Skeletal muscle tissue (tissue), 4 donors: ENCODE data around the gene ANO2. TPM values are rescaled to one million over a fixed set of nuclear protein-coding genes. Genes with fewer than 3 reads are reported as not detected.

Experiments used
- H3K27ac ChIP-seq: one replicate; pipeline ENCODE4 v1.7.0; 2013; ENCODE audit warnings: mild to moderate bottlenecking, low read depth, low read length, inconsistent platforms
- H3K27me3 ChIP-seq, 3 donors: one replicate each; pipeline ENCODE4 v1.7.0; 2013; ENCODE audit warnings: low read length in 3 of 3; ENCODE audit not compliant: control insufficient read depth in 3 of 3, insufficient read depth in 3 of 3
- H3K36me3 ChIP-seq, 3 donors: one replicate each; pipeline ENCODE4 v1.7.0; 2013; ENCODE audit warnings: low read length in 3 of 3; ENCODE audit not compliant: control insufficient read depth in 3 of 3, insufficient read depth in 3 of 3
- H3K4me1 ChIP-seq, 3 donors: one replicate each; pipeline ENCODE4 v1.7.0; 2013; ENCODE audit warnings: low read length in 3 of 3, mild to moderate bottlenecking in 3 of 3; ENCODE audit not compliant: control insufficient read depth in 3 of 3, insufficient read depth in 3 of 3
- H3K4me3 ChIP-seq, 3 donors: one replicate each; pipeline ENCODE4 v1.7.0; 2013; ENCODE audit warnings: low read length in 3 of 3
- H3K9ac ChIP-seq, 3 donors: one replicate each; pipeline ENCODE4 v1.7.0; 2013; ENCODE audit warnings: low read length in 3 of 3, mild to moderate bottlenecking in 3 of 3, moderate library complexity in 2 of 3, low read depth in 1 of 3
- H3K9me3 ChIP-seq, 3 donors: one replicate each; pipeline ENCODE4 v1.7.0; 2013; ENCODE audit warnings: low read length in 3 of 3; ENCODE audit not compliant: control insufficient read depth in 3 of 3
- total RNA-seq: library from RNA; depleted of rRNA; stranded (reverse); fragments of >200 nt; gene quantifications from one replicate; pipeline ENCODE4 v1.2.3, GENCODE V29; 2014
- donor health status: Osteomylitis.

ANO2 gene
- total RNA-seq, 1 donor from 2014 or later: 4.7 TPM

- Histone ChIP-seq H3K4me1 (no peaks in the 10 kb centered on the region), H3K36me3 (no peaks in the 10 kb centered on the region), H3K27me3 (peaks cover 0 to 4% (median 2%) of the 10 kb centered on the region in 3 donors), H3K9me3 (peaks cover 0 to 3% (median 0%) of the 10 kb centered on the region in 3 donors), H3K9ac (no peak overlapping the region), H3K27ac (no peak overlapping the region), H3K4me3 (no peak overlapping the region)
These were observed 325.4 kb downstream of the ANO2 start for GRCh38 chr12:5619628-5620027.

- H3K4me3 ChIP-seq: no peak overlapping the region
- H3K9ac ChIP-seq: no peak overlapping the region
- H3K4me1 ChIP-seq: no peaks in the 10 kb centered on the region
- H3K36me3 ChIP-seq: no peaks in the 10 kb centered on the region
- peaks cover 0 to 2% (median 0%) of the 10 kb centered on the region in 3 donors for H3K27me3 ChIP-seq
- peaks cover 0 to 3% (median 0%) of the 10 kb centered on the region in 3 donors for H3K9me3 ChIP-seq
- no peak overlapping the region for H3K27ac ChIP-seq
These were observed 328.2 kb downstream of the ANO2 start for GRCh38 chr12:5616854-5617253.

GRCh38 chr12:5615760-5616159 lies 329.3 kb downstream of the ANO2 start:
- Histone ChIP-seq H3K27ac (no peak overlapping the region), H3K4me3 (no peak overlapping the region), H3K36me3 (no peaks in the 10 kb centered on the region), H3K9ac (no peak overlapping the region), H3K9me3 (peaks cover 0 to 3% (median 0%) of the 10 kb centered on the region in 3 donors), H3K4me1 (no peaks in the 10 kb centered on the region), H3K27me3 (no peaks in the 10 kb centered on the region)

- Histone ChIP-seq H3K4me3 (no peak overlapping the region), H3K9me3 (peaks cover 0 to 3% (median 0%) of the 10 kb centered on the region in 3 donors), H3K27ac (no peak overlapping the region), H3K36me3 (no peaks in the 10 kb centered on the region), H3K27me3 (no peaks in the 10 kb centered on the region), H3K4me1 (no peaks in the 10 kb centered on the region), H3K9ac (no peak overlapping the region)
These were observed 330.8 kb downstream of the ANO2 start for GRCh38 chr12:5614256-5614655.

GRCh38 chr12:5612556-5613410 lies 332.3 kb downstream of the ANO2 start:
- H3K36me3 ChIP-seq: no peaks in the 10 kb centered on the region

GRCh38 chr12:5611162-5611561 lies 333.9 kb downstream of the ANO2 start:
- no peak overlapping the region for H3K4me3 ChIP-seq
- H3K9me3 ChIP-seq: no peaks in the 10 kb centered on the region
- H3K27ac ChIP-seq: no peak overlapping the region
- no peaks in the 10 kb centered on the region for H3K27me3 ChIP-seq
- no peaks in the 10 kb centered on the region for H3K36me3 ChIP-seq
- no peak overlapping the region for H3K9ac ChIP-seq
- H3K4me1 ChIP-seq: no peaks in the 10 kb centered on the region

More at GRCh38 chr12:5612556-5613410, 332.3 kb downstream of the ANO2 start:
- H3K9ac ChIP-seq: no peak overlapping the region
- H3K4me3 ChIP-seq: no peak overlapping the region
- no peaks in the 10 kb centered on the region for H3K27me3 ChIP-seq
- peaks cover 0 to 3% (median 0%) of the 10 kb centered on the region in 3 donors for H3K9me3 ChIP-seq
- no peak overlapping the region for H3K27ac ChIP-seq
- H3K4me1 ChIP-seq: no peaks in the 10 kb centered on the region

GRCh38 chr12:5599378-5599777 lies 345.7 kb downstream of the ANO2 start:
- H3K36me3 ChIP-seq: no peaks in the 10 kb centered on the region

GRCh38 chr12:5593998-5594397 lies 351.1 kb downstream of the ANO2 start:
- Histone ChIP-seq H3K27ac (no peak overlapping the region), H3K27me3 (peaks cover 0 to 2% (median 0%) of the 10 kb centered on the region in 3 donors), H3K9me3 (no peaks in the 10 kb centered on the region), H3K4me1 (no peaks in the 10 kb centered on the region), H3K4me3 (no peak overlapping the region), H3K9ac (no peak overlapping the region), H3K36me3 (no peaks in the 10 kb centered on the region)

More at GRCh38 chr12:5599378-5599777, 345.7 kb downstream of the ANO2 start:
- H3K27ac ChIP-seq: no peak overlapping the region
- H3K9ac ChIP-seq: no peak overlapping the region
- no peak overlapping the region for H3K4me3 ChIP-seq
- no peaks in the 10 kb centered on the region for H3K9me3 ChIP-seq
- H3K4me1 ChIP-seq: no peaks in the 10 kb centered on the region
- H3K27me3 ChIP-seq: peaks cover 0 to 2% (median 0%) of the 10 kb centered on the region in 3 donors

- Histone ChIP-seq H3K27ac (no peak overlapping the region), H3K9me3 (no peaks in the 10 kb centered on the region), H3K9ac (no peak overlapping the region), H3K4me1 (no peaks in the 10 kb centered on the region), H3K4me3 (no peak overlapping the region), H3K36me3 (no peaks in the 10 kb centered on the region), H3K27me3 (peaks cover 0 to 2% (median 0%) of the 10 kb centered on the region in 3 donors)
These were observed 352.0 kb downstream of the ANO2 start for GRCh38 chr12:5593086-5593485.

GRCh38 chr12:5592310-5592709 lies 352.7 kb downstream of the ANO2 start:
- H3K27me3 ChIP-seq: peaks cover 0 to 2% (median 0%) of the 10 kb centered on the region in 3 donors
- H3K9me3 ChIP-seq: no peaks in the 10 kb centered on the region
- no peak overlapping the region for H3K27ac ChIP-seq
- no peaks in the 10 kb centered on the region for H3K36me3 ChIP-seq
- H3K4me1 ChIP-seq: no peaks in the 10 kb centered on the region
- H3K4me3 ChIP-seq: no peak overlapping the region
- H3K9ac ChIP-seq: no peak overlapping the region
